Activated naive CD4-positive, alpha-beta T cell (primary cell): Measurements from ENCODE around the gene TRPT1.

Experiments
- DNase-seq, 4 experiments: peaks; one replicate each; lab custom pipeline; 2025; lab: John Stamatoyannopoulos, UW

The TRPT1 gene

GRCh38 chr11:64229744-64230170 is 3.8 kb upstream of the TRPT1 start:
- DNase-seq, result no peak

- no peak for DNase-seq
Measured at GRCh38 chr11:64229090-64229743, 3.2 kb upstream of the TRPT1 start.

GRCh38 chr11:64227405-64227956 is 1.5 kb upstream of the TRPT1 start:
- no peak for DNase-seq

GRCh38 chr11:64226507-64227051 is 593 bp upstream of the TRPT1 start:
- peak in 1 of 4 experiments; percentile 36 for DNase-seq

GRCh38 chr11:64224891-64225607 is 937 bp downstream of the TRPT1 start:
- DNase-seq, result no peak

- DNase-seq, result no peak
Measured at GRCh38 chr11:64224151-64224890, 1.7 kb downstream of the TRPT1 start.

GRCh38 chr11:64223001-64223651 is 2.9 kb downstream of the TRPT1 start:
- no peak for DNase-seq

- DNase-seq, result no peak
Measured at GRCh38 chr11:64222651-64223000, 3.4 kb downstream of the TRPT1 start.

- no peak for DNase-seq
Measured at GRCh38 chr11:64220798-64221197, 5.2 kb downstream of the TRPT1 start.

GRCh38 chr11:64220271-64220670 is 5.7 kb downstream of the TRPT1 start:
- DNase-seq, result no peak

- DNase-seq, result no peak
Measured at GRCh38 chr11:64219755-64220154, 6.2 kb downstream of the TRPT1 start.

GRCh38 chr11:64219354-64219684 is 6.7 kb downstream of the TRPT1 start:
- no peak for DNase-seq

- DNase-seq, result no peak
Measured at GRCh38 chr11:64218628-64219353, 7.2 kb downstream of the TRPT1 start.

- DNase-seq, result no peak
Measured at GRCh38 chr11:64216879-64217278, 9.1 kb downstream of the TRPT1 start.

GRCh38 chr11:64211181-64211872 is 14.7 kb downstream of the TRPT1 start:
- no peak for DNase-seq

- DNase-seq, result no peak
Measured at GRCh38 chr11:64210301-64211020, 15.5 kb downstream of the TRPT1 start.

GRCh38 chr11:64209563-64209843 is 16.5 kb downstream of the TRPT1 start:
- DNase-seq, result no peak

GRCh38 chr11:64208796-64209562 is 17.0 kb downstream of the TRPT1 start:
- DNase-seq, result no peak

GRCh38 chr11:64208086-64208795 is 17.7 kb downstream of the TRPT1 start:
- no peak for DNase-seq
